Effector CD8-positive, alpha-beta T cell (primary cell): Measurements from ENCODE around the gene FAM89A.
"Not testable (repeated sequence)": the region's sequence is repeated elsewhere in the genome, so short reads cannot be mapped to it uniquely, and the experiment has no call there.

Experiments
- DNase-seq: peaks from one replicate; lab custom pipeline; 2025; lab: John Stamatoyannopoulos, UW

Gene FAM89A

GRCh38 chr1:230994860-230995259 is 45.2 kb downstream of the FAM89A start:
- no peak for DNase-seq

- no peak for DNase-seq
Measured at GRCh38 chr1:230992100-230992774, 47.8 kb downstream of the FAM89A start.

GRCh38 chr1:230987448-230987847 is 52.6 kb downstream of the FAM89A start:
- DNase-seq: no peak

- no peak for DNase-seq
Measured at GRCh38 chr1:230986976-230987375, 53.1 kb downstream of the FAM89A start.

- DNase-seq: no peak
Measured at GRCh38 chr1:230985711-230986110, 54.3 kb downstream of the FAM89A start.

GRCh38 chr1:230984622-230985515 is 55.2 kb downstream of the FAM89A start:
- not testable (repeated sequence) for DNase-seq

- DNase-seq: no peak
Measured at GRCh38 chr1:230983811-230984210, 56.2 kb downstream of the FAM89A start.

GRCh38 chr1:230982696-230983095 is 57.4 kb downstream of the FAM89A start:
- no peak for DNase-seq

GRCh38 chr1:230979952-230980351 is 60.1 kb downstream of the FAM89A start:
- DNase-seq: no peak

GRCh38 chr1:230979389-230979716 is 60.7 kb downstream of the FAM89A start:
- no peak for DNase-seq

- peak; percentile 91 for DNase-seq
Measured at GRCh38 chr1:230978491-230979388, 61.3 kb downstream of the FAM89A start, which contains the start of the genes ARV1 and TTC13. ARV1 (plus strand) TSS chr1:230979094; CDS start chr1:230979106, 12 bp downstream. TTC13 (minus strand) TSS chr1:230978861; CDS start chr1:230978830, 31 bp downstream.

GRCh38 chr1:230977761-230978490 is 62.1 kb downstream of the FAM89A start:
- DNase-seq: no peak

GRCh38 chr1:230976825-230977747 is 63.0 kb downstream of the FAM89A start:
- DNase-seq: no peak

GRCh38 chr1:230976360-230976759 is 63.7 kb downstream of the FAM89A start:
- no peak for DNase-seq

- no peak for DNase-seq
Measured at GRCh38 chr1:230975636-230976035, 64.4 kb downstream of the FAM89A start.

- DNase-seq: peak; percentile 23
Measured at GRCh38 chr1:230972855-230973271, 67.2 kb downstream of the FAM89A start.

- no peak for DNase-seq
Measured at GRCh38 chr1:230971771-230972170, 68.3 kb downstream of the FAM89A start.

GRCh38 chr1:230970432-230970831 is 69.6 kb downstream of the FAM89A start:
- no peak for DNase-seq
